Tibial nerve (tissue), 4 donors: Measurements from ENCODE around the gene HAUS3.

Experiments used
- CTCF ChIP-seq, 5 experiments: fragments of 200-600 bp in 3 of 5; fragments of 450-650 bp in 2 of 5; sonication (generic) in 3 of 5; IDR thresholded peaks; one replicate each; pipeline ENCODE4 v1.5.1; 2016 to 2019; ENCODE audit warnings: antibody characterized with exemption in 5 of 5, mild to moderate bottlenecking in 3 of 5, moderate library complexity in 2 of 5
- EP300 ChIP-seq, 2 donors: sonication (generic); formaldehyde crosslinking; IDR thresholded peaks; one replicate each; pipeline ENCODE4 v1.6.1; 2017; ENCODE audit warnings: antibody characterized with exemption in 2 of 2, mild to moderate bottlenecking in 1 of 2
- POLR2A ChIP-seq, 2 donors: fragments of 450-650 bp; IDR thresholded peaks; one replicate each; pipeline ENCODE4 v1.6.1; 2017; ENCODE audit warnings: antibody characterized with exemption in 2 of 2, mild to moderate bottlenecking in 2 of 2, moderate library complexity in 2 of 2

GRCh38 chr4:2245787-2246275, 3.9 kb upstream of the HAUS3 start:
- TF ChIP-seq POLR2A (IDR thresholded peaks at IDR 0.05) (no peak), CTCF (IDR thresholded peaks at IDR 0.05) (no peak), EP300 (IDR thresholded peaks at IDR 0.05) (no peak)
